Measurements from ENCODE around the gene SIL1.

SIL1 gene

GRCh38 chr5:138980441-138980840 lies 217.7 kb downstream of the SIL1 start:
- DNase-seq (ENCODE audit: low read depth in 3 of 3), result no peak

GRCh38 chr5:138979684-138980280 lies 218.4 kb downstream of the SIL1 start:
- DNase-seq (ENCODE audit: low read depth in 3 of 3), result no peak

DNA sequence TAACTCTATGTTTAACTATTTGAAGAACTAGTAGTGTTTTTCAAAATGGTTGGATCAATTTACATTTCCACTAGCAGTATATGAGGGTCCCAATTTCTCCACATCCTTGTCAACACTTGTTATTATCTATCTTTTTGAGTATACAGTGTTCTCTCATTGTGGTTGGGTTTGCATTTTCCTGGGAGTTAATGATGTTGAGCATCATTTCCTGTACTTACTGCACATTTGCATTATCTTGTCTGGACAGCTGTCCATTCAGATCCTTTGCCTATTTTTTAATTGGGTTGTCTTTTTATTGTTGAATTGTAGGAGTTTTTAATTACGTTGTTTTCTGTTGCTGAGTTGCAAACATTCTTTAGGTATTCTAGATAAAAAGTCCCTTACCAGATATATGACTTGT lies 219.6 kb downstream of the SIL1 start:
- DNase-seq (ENCODE audit: low read depth in 3 of 3), result no peak

- no peak for DNase-seq (ENCODE audit: low read depth in 3 of 3)
Observed at GRCh38 chr5:138978080-138978479, 220.1 kb downstream of the SIL1 start.

GRCh38 chr5:138975098-138975847 lies 222.9 kb downstream of the SIL1 start:
- DNase-seq (ENCODE audit: low read depth in 3 of 3), result no peak

- DNase-seq (ENCODE audit: low read depth in 3 of 3), result no peak
Observed at GRCh38 chr5:138974227-138975063, 223.7 kb downstream of the SIL1 start.

GRCh38 chr5:138972836-138973235 lies 225.3 kb downstream of the SIL1 start:
- DNase-seq (ENCODE audit: low read depth in 3 of 3), result no peak

DNA sequence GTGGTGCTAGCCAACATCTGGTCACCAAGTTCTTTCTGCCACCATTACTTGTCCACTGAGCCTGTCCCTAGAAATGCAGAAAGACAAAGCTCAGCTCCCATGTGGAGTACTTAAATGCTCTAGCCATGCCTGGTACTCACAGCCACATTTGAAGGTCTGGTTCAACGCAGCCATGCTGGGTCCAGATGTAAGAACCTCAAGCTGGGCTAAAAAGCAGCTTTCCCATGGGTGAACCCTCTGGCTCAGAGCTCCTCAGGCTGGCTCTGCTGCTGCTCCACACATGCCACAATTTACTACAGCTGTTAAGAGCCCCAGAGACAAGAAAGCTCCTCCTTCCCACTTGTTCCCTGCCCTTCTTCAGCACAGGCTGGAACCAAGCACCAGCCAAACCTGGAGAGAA lies 225.9 kb downstream of the SIL1 start:
- DNase-seq (ENCODE audit: low read depth in 3 of 3), result no peak

DNA sequence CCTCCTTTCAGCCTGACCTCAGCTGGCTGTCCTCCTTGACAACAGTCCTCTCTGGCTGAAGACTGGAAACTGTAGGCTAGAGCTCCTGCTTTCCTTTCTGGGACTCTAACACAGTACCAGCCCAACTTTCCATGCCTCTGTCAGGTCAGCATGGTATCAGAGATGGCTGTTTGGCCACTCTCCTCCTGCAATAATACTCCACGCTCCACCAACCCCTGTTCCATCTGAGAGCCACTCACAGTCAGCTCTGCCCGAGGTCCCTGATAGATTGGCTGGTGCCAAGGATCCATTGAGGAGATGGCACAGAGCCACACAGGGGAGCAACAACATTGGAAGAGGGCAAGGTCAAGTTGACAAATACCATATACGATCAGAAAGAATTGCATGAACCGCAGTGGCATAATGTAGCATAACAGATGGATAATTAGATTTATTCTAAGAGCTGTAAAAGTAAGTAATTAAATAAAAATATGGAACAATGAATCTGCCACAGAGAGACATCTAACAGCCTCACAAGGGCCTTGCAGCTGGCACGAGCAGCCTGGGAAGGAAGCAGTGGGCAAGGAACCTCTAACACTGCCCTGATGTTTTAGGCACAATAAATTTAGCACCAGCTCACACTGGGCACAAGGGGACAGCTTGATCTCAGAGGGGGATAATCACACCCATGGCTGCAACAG lies 228.7 kb downstream of the SIL1 start:
- DNase-seq (ENCODE audit: low read depth in 3 of 3), result no peak

GRCh38 chr5:138968601-138969000 lies 229.6 kb downstream of the SIL1 start:
- no peak for DNase-seq (ENCODE audit: low read depth in 3 of 3)

DNA sequence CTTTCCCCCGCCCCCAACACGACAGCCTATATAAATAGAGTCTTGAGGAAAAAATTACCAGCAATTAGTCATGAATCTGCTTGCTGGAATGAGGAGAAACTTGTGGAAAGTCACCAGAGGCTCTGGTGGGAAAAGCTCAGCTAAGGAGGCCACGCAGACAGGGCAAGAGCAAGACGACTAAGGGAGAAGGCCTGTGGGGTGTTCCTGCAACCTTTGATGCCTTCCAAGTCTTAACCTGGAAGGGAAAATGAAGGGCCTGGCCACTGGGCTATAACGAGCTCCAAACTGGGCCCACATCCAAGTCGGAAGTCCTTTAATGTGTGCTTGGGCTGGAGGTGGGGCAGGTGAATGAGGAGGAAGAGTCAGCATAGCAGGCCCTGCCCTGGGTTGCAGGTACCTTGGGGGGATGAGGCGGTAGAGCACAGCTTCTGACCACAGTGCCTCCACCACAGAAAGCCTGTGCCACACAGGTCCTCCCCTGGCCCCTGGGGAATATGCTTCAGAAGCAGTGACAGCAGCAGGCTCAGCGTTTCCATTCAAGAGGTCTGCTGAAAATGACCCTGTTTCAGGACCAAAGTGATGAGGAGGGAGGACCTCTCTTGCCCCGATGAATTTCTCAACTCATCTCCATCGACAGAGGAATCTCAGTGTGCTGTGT lies 230.2 kb downstream of the SIL1 start:
- no peak for DNase-seq (ENCODE audit: low read depth in 3 of 3)

DNA sequence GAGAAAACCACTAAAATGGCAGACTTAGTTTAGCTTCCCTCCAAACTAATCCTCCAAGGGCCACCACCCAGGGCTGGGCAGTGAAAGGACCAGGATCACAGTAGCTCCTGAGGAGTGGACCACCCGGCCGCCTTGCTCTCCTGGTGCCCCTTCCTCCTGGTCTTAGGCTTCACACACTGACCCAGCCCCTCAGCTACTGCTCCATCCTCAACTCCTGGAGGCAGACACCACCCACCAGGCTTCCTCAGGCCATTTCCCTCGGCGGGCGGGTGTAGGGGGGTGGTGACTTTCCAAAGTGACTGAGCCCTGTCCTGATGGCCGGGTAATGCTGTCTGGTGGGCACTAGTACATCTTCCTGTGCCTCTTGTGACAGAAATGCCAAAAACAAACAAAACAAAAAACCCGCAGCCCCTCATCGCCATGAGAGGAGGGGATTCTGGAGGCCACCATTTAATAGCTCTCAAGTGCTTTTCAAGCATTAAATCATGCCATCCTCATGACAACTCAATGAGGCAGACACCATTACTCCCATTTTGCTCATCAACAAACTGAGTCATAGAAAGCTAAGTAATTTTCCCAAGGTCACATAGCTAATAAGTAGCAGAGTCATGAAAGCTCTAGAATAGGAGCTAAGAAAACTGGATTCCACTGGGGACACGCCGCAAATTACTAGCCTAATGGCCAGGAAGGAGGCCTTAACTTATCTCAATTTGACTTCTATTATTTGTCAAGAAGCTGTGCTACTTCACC lies 231.8 kb downstream of the SIL1 start:
- no peak for DNase-seq (ENCODE audit: low read depth in 3 of 3)

- DNase-seq (ENCODE audit: low read depth in 3 of 3), result no peak
Observed at GRCh38 chr5:138965626-138966025, 232.5 kb downstream of the SIL1 start.

DNA sequence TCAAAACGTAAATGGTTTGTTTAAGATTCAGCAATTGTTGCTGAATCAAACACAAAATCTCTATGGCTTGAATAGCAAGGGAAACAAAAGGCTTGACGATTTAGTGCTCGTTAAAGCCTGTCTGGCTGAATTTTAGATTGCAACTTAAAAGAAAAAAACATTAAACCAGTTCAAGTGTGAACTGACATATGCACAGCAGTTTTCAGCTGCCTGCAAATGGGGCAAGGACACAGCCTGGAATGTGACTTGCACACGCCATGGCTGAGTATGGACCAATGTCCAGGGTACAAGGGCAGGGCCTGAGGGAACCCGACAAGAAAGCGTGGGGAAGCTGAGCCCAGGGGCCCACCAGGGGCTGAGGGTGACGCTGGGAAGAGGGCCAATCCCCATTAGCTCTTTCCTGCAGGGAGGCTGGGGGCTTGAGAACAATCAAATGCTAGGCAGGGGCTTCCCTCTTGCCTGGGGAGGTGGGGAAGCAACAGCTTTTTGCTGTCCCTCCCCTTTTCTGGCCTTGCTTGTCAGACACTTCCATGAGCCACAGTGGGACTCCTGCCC lies 233.4 kb downstream of the SIL1 start:
- DNase-seq (ENCODE audit: low read depth in 3 of 3), result no peak

GRCh38 chr5:138963763-138964371 lies 234.3 kb downstream of the SIL1 start:
- DNase-seq (ENCODE audit: low read depth in 3 of 3), result no peak

- no peak for DNase-seq (ENCODE audit: low read depth in 3 of 3)
Observed at GRCh38 chr5:138962614-138963370, 235.4 kb downstream of the SIL1 start.

DNA sequence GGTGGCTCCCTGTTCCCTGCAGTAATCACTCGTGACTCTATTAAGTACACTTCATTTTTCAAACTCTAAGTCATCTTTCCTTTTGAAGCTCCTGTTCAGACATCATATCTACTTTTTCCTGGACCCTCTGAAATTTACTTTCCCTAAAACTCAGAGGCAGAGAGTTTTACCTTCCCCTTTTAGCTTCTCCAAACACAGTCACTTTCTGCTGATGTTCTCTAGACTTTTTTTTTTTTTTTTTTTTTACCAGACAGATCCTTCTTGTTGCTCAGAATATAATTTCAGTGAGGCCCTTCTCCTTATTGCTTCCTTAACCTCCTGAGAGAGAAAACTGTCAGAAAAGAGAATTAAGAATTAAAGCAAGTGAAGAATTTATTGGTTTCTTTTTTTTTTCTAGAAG lies 236.4 kb downstream of the SIL1 start:
- DNase-seq (ENCODE audit: low read depth in 3 of 3), result no peak

- no peak for DNase-seq (ENCODE audit: low read depth in 3 of 3)
Observed at GRCh38 chr5:138961221-138961620, 236.9 kb downstream of the SIL1 start.

DNA sequence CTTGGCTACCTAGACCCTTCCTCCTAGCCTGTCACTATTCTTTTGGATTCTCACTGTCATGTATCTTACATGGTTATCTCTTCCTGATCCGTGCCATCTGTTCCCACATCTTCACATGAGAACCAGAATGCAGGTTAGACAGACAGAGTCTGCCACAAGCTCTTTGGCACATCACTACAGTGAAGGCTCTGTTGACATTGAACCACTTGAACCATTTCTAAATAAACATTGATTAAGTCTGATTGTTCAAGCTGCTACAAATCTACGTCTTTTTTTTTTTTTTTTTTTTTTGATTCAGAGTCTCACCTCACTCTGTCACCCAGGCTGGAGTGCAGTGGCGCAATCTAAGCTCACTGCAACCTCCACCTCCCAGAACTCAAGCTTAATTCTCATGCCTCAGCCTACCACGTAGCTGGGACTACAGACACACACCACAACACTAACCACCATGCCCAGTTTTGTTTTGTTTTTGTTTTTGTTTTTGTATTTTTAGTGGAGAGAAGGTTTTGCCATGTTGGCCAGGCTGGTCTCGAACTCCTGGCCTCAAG lies 237.9 kb downstream of the SIL1 start:
- no peak for DNase-seq (ENCODE audit: low read depth in 3 of 3)
